ENCODE results near the gene MRPL4. TPM values are rescaled to one million over a fixed set of nuclear protein-coding genes. Genes with fewer than 3 reads are reported as not detected.
A peak's percentile ranks its signal among the peaks of the same experiment; 100 is the strongest.

The MRPL4 gene
- total RNA-seq, 1 donor from 2014 or later = 67.3 TPM

GRCh38 chr19:10295847-10296591 lies 44.0 kb downstream of the MRPL4 start:
- no peaks in the 10 kb centered on the region for H3K9me3 Mint-ChIP-seq

GRCh38 chr19:10299545-10300458 lies 47.8 kb downstream of the MRPL4 start:
- peaks cover 5% of the 10 kb centered on the region for H3K4me1 Mint-ChIP-seq (ENCODE audit: unreplicated experiment)
- H3K27ac Mint-ChIP-seq = no peak overlapping the region
- H3K9me3 Mint-ChIP-seq = no peaks in the 10 kb centered on the region
- peaks cover 47% of the 10 kb centered on the region for H3K27me3 Mint-ChIP-seq
- DNase-seq (ENCODE audit: extremely low spot score, unreplicated experiment) = no peak
- H3K36me3 Mint-ChIP-seq = no peaks in the 10 kb centered on the region
- H3K4me3 Mint-ChIP-seq = no peak overlapping the region
- no peak for TF ChIP-seq CTCF (conservative IDR thresholded peaks at IDR 0.05)

More at GRCh38 chr19:10295847-10296591, 44.0 kb downstream of the MRPL4 start:
- Mint-ChIP-seq H3K36me3 (no peaks in the 10 kb centered on the region), H3K27me3 (peaks cover 72% of the 10 kb centered on the region), H3K27ac (no peak overlapping the region), H3K4me1 (ENCODE audit: unreplicated experiment) (peaks cover 15% of the 10 kb centered on the region), H3K4me3 (peak overlapping the region; percentile 67)
- no peak for TF ChIP-seq CTCF (conservative IDR thresholded peaks at IDR 0.05)
- DNase-seq (ENCODE audit: extremely low spot score, unreplicated experiment) = no peak

GRCh38 chr19:10305139-10305806 lies 53.3 kb downstream of the MRPL4 start:
- H3K4me1 Mint-ChIP-seq (ENCODE audit: unreplicated experiment) = no peaks in the 10 kb centered on the region
- H3K27ac Mint-ChIP-seq = no peak overlapping the region
- TF ChIP-seq CTCF (conservative IDR thresholded peaks at IDR 0.05) = no peak
- peaks cover 13% of the 10 kb centered on the region for H3K27me3 Mint-ChIP-seq
- DNase-seq (ENCODE audit: extremely low spot score, unreplicated experiment) = no peak
- H3K4me3 Mint-ChIP-seq = no peak overlapping the region
- H3K36me3 Mint-ChIP-seq = no peaks in the 10 kb centered on the region
- H3K9me3 Mint-ChIP-seq = no peaks in the 10 kb centered on the region

GRCh38 chr19:10306327-10306726 lies 54.3 kb downstream of the MRPL4 start:
- Mint-ChIP-seq H3K27me3 (peaks cover 10% of the 10 kb centered on the region), H3K36me3 (no peaks in the 10 kb centered on the region), H3K4me3 (no peak overlapping the region), H3K9me3 (no peaks in the 10 kb centered on the region), H3K27ac (no peak overlapping the region), H3K4me1 (ENCODE audit: unreplicated experiment) (no peaks in the 10 kb centered on the region)
- no peak for TF ChIP-seq CTCF (conservative IDR thresholded peaks at IDR 0.05)
- no peak for DNase-seq (ENCODE audit: extremely low spot score, unreplicated experiment)

GRCh38 chr19:10309423-10309822 lies 57.4 kb downstream of the MRPL4 start, which contains the start of gene ZGLP1:
Gene ZGLP1 (minus strand): TSS chr19:10309815.
- no peaks in the 10 kb centered on the region for H3K9me3 Mint-ChIP-seq
- no peak for TF ChIP-seq CTCF (conservative IDR thresholded peaks at IDR 0.05)
- no peak for DNase-seq (ENCODE audit: extremely low spot score, unreplicated experiment)
- no peaks in the 10 kb centered on the region for H3K4me1 Mint-ChIP-seq (ENCODE audit: unreplicated experiment)
- H3K4me3 Mint-ChIP-seq = no peak within 1 kb of the TSS
- H3K36me3 Mint-ChIP-seq = peaks cover 4% of the 10 kb centered on the region
- H3K27ac Mint-ChIP-seq = no peak within 1 kb of the TSS
- H3K27me3 Mint-ChIP-seq = no peaks in the 10 kb centered on the region

Measured in type B pancreatic cell (in vitro differentiated cells).